Ureter (tissue), 1 donor: Measurements from ENCODE around the gene OR52E5. TPM values are rescaled to one million over a fixed set of nuclear protein-coding genes. Genes with fewer than 3 reads are reported as not detected.

Experiments
- DNase-seq: peaks from one replicate; pipeline ENCODE4 v3.0.0-alpha.2; 2020; ENCODE audit warnings: low spot score
- total RNA-seq: library from RNA; stranded (reverse); gene quantifications from one replicate; pipeline ENCODE4 v1.2.4, GENCODE V29; 2023
- donor health status: DM: yes; HTN: yes; CAD: no.

The OR52E5 gene
- total RNA-seq, 1 donor from 2014 or later = not detected

- no peak for DNase-seq
Observed at GRCh38 chr11:5933116-5933515, 40.1 kb downstream of the OR52E5 start.

- DNase-seq = no peak
Observed at GRCh38 chr11:5937868-5938602, 45.0 kb downstream of the OR52E5 start.

GRCh38 chr11:5938603-5938965 is 45.6 kb downstream of the OR52E5 start:
- no peak for DNase-seq

- no peak for DNase-seq
Observed at GRCh38 chr11:5940748-5941147, 47.7 kb downstream of the OR52E5 start.

- no peak for DNase-seq
Observed at GRCh38 chr11:5941951-5942350, 48.9 kb downstream of the OR52E5 start, which contains the start of gene OR56A3. Gene OR56A3 (plus strand): TSS chr11:5942251. CDS start chr11:5947347, 5,096 bp downstream.

Other genes with a start within 250 kb of the OR52E5 start
- gene TRIM5, start 208.1 kb upstream of the OR52E5 start, total RNA-seq = 34.5 TPM
- gene TRIM22, start 203.4 kb upstream of the OR52E5 start, total RNA-seq = 86.6 TPM
- 0.26 TPM for gene OR56B1, start 156.8 kb upstream of the OR52E5 start, total RNA-seq
- gene OR52N4, start 139.0 kb upstream of the OR52E5 start, total RNA-seq = 0.75 TPM
- gene OR52N5, start 109.9 kb upstream of the OR52E5 start, total RNA-seq = not detected
- 0.26 TPM for gene OR52N1, start 101.9 kb upstream of the OR52E5 start, total RNA-seq
- gene OR52N2, start 84.3 kb upstream of the OR52E5 start, total RNA-seq = not detected
- not detected for gene OR52E6, start 51.3 kb upstream of the OR52E5 start, total RNA-seq
- gene OR52E8, start 35.5 kb upstream of the OR52E5 start, total RNA-seq = not detected
- gene OR52E4, start 12.6 kb upstream of the OR52E5 start, total RNA-seq = not detected
- gene OR56A3, start 49.0 kb downstream of the OR52E5 start, total RNA-seq = not detected
- gene OR56A5, start 75.3 kb downstream of the OR52E5 start, total RNA-seq = not detected
- gene OR52L1, start 93.8 kb downstream of the OR52E5 start, total RNA-seq = not detected
- gene OR56A4, start 113.7 kb downstream of the OR52E5 start, total RNA-seq = 0.10 TPM
- 0.05 TPM for gene OR56A1, start 137.6 kb downstream of the OR52E5 start, total RNA-seq
- gene OR56B4, start 214.5 kb downstream of the OR52E5 start, total RNA-seq = not detected